Measurements from ENCODE around the gene ZNF575.

ZNF575 gene

GRCh38 chr19:43569657-43570056, 36.7 kb downstream of the ZNF575 start:
- no peak for DNase-seq (ENCODE audit: low read depth in 2 of 3, low spot score in 2 of 3)

GRCh38 chr19:43570174-43570791, 37.3 kb downstream of the ZNF575 start:
- no peak for DNase-seq (ENCODE audit: low read depth in 2 of 3, low spot score in 2 of 3)

- no peak for DNase-seq (ENCODE audit: low read depth in 2 of 3, low spot score in 2 of 3)
Measured at GRCh38 chr19:43572171-43572588, 39.2 kb downstream of the ZNF575 start.

- DNase-seq (ENCODE audit: low read depth in 2 of 3, low spot score in 2 of 3): no peak
Measured at GRCh38 chr19:43574424-43575155, 41.6 kb downstream of the ZNF575 start.

GRCh38 chr19:43575156-43575950, 42.4 kb downstream of the ZNF575 start, which contains the start of the genes PINLYP and XRCC1:
Gene PINLYP, plus strand, starts transcription at chr19:43575801. Its CDS starts 1,391 bp downstream, at chr19:43577192.
Gene XRCC1, minus strand, starts transcription at chr19:43575527. Its CDS starts 69 bp downstream, at chr19:43575458.
- peak; percentile 83 to 92 (median 90) for DNase-seq (ENCODE audit: low read depth in 2 of 3, low spot score in 2 of 3)

- DNase-seq (ENCODE audit: low read depth in 2 of 3, low spot score in 2 of 3): no peak
Measured at GRCh38 chr19:43575955-43576878, 43.2 kb downstream of the ZNF575 start.

GRCh38 chr19:43578787-43579186, 45.8 kb downstream of the ZNF575 start:
- no peak for DNase-seq (ENCODE audit: low read depth in 2 of 3, low spot score in 2 of 3)

- DNase-seq (ENCODE audit: low read depth in 2 of 3, low spot score in 2 of 3): no peak
Measured at GRCh38 chr19:43581467-43581866, 48.5 kb downstream of the ZNF575 start.

- DNase-seq (ENCODE audit: low read depth in 2 of 3, low spot score in 2 of 3): no peak
Measured at GRCh38 chr19:43582495-43582894, 49.5 kb downstream of the ZNF575 start.

- no peak for DNase-seq (ENCODE audit: low read depth in 2 of 3, low spot score in 2 of 3)
Measured at GRCh38 chr19:43584484-43584883, 51.5 kb downstream of the ZNF575 start.
